AG09309 (cell line): Measurements from ENCODE around the gene NR4A3.

Source experiments
- DNase-seq: peaks from one replicate; pipeline ENCODE4 v3.0.0-alpha.2; 2010; ENCODE audit warnings: low read depth
- H3K4me3 ChIP-seq: 2 replicates; pipeline ENCODE4 v1.5.1; 2011; ENCODE audit warnings: mild to moderate bottlenecking, low read depth, low read length, moderate library complexity; ENCODE audit not compliant: control insufficient read depth
- TF ChIP-seq, protein P1 (sequence below): IDR thresholded peaks from 2 replicates; pipeline ENCODE4 v1.5.1; 2011; ENCODE audit warnings: mild to moderate bottlenecking, low read depth, low read length, inconsistent platforms; ENCODE audit not compliant: insufficient read depth, control insufficient read depth; ENCODE audit errors: missing control alignments

The NR4A3 gene

GRCh38 chr9:99819856-99820684 is 1.6 kb upstream of the NR4A3 start:
- peak; percentile 77 for DNase-seq
- TF ChIP-seq, protein P1, sequence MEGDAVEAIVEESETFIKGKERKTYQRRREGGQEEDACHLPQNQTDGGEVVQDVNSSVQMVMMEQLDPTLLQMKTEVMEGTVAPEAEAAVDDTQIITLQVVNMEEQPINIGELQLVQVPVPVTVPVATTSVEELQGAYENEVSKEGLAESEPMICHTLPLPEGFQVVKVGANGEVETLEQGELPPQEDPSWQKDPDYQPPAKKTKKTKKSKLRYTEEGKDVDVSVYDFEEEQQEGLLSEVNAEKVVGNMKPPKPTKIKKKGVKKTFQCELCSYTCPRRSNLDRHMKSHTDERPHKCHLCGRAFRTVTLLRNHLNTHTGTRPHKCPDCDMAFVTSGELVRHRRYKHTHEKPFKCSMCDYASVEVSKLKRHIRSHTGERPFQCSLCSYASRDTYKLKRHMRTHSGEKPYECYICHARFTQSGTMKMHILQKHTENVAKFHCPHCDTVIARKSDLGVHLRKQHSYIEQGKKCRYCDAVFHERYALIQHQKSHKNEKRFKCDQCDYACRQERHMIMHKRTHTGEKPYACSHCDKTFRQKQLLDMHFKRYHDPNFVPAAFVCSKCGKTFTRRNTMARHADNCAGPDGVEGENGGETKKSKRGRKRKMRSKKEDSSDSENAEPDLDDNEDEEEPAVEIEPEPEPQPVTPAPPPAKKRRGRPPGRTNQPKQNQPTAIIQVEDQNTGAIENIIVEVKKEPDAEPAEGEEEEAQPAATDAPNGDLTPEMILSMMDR = peak; percentile 23
- peak overlapping the region; percentile 66 for H3K4me3 ChIP-seq

DNA sequence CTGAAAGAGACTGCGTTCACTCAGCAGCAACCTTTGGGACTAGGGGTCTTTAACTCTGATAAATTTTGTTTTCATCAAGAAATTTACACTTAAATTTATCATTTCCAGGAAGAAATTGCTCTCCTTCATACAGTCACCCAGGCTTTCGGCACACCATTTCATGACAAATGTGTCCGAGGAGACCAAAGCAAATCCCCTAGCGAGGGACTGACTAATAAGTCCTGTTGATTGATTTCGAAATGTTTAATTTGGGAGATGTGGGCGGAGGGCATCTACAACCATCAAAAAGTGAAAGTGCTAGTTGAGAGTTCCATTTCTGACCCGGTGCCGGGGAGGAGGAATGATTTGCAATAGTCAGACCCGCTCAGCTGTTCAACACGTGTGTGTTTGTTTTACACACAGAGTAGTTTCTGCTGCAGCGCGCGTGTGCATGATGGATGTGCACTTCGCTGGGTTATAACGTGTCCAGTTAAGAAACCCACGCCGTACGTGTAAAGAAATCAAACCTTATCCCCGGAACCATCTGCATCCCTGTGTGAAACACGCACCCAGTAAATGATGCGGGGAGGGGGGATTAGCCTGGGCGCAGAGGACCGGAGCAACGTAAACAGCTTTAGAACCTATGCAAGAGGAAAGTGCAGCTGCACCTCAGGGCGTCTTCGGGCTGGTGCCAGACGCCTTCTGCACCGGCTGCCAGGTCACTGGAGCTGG is 845 bp upstream of the NR4A3 start:
- TF ChIP-seq, protein P1 = no peak
- peak overlapping the region; percentile 66 for H3K4me3 ChIP-seq
- peak; percentile 51 for DNase-seq

- DNase-seq = no peak
- H3K4me3 ChIP-seq = peak overlapping the region; percentile 66
- TF ChIP-seq, protein P1 = no peak
These were observed 572 bp downstream of the NR4A3 start for GRCh38 chr9:99822109-99822805.

- H3K4me3 ChIP-seq = peak overlapping the region; percentile 66
- TF ChIP-seq, protein P1 = no peak
- DNase-seq = no peak
These were observed 1.3 kb downstream of the NR4A3 start for GRCh38 chr9:99822806-99823591.

DNA sequence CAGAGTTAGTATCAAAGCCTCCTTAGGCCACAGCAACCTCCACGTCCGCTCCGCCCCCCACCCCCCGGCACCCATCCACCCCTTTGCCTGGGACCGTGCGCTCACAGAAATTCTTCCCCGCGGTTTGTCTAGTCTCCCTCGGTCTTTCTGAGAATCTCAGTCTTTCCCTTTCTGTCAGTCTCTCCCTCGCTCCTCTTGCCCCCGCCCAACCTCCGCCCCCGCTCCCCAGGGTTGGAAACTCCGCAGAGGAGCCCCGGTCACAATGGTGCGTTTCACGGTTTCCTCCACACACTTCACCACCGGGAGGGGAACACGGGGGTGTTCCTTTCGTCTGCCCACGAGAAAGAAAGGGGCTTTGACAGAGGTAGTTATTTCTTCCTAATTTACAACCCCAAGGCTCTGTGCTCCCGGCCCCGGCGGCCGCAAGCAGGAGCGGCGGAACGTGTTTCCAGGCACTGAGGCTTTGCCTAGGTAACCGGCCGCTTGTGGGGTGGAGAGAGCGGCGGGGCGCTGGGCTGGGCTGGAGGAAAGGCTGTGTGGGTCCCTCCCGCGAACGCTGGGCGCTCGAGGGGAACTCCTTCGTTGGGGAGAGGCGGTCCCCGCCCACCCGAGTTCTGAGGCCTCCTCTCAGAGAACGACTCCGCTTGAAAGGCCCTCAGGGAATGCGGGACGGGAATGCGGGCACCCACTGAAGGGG is 2.1 kb downstream of the NR4A3 start:
- H3K4me3 ChIP-seq = peak overlapping the region; percentile 66
- TF ChIP-seq, protein P1 = no peak
- DNase-seq = no peak
